ENCODE measurements around the gene OR7G3. TPM values are rescaled to one million over a fixed set of nuclear protein-coding genes. Genes with fewer than 3 reads are reported as not detected.

OR7G3 gene
- total RNA-seq, 1 donor from 2014 or later: not detected

DNA sequence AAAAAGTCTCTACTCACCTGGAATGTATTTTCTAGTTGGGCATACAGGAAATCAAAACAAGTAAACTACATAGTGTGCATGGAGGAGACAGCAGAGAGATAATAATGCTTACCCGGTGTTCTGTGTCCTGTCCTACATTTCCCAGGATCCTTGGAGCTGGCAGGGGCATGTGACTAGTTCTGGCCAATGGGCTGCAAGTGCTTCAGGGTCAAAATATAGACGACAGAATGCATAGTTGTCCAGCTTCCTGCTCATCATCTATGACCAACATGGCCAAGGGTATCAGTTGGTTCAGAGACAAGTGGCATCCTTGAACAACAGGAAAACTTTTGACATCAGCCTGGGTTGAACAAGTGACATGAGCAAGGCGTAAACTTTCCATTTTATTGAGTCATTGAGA lies 21.9 kb upstream of the OR7G3 start:
- Histone ChIP-seq H3K4me2 (ENCODE audit: low read length) (no peak overlapping the region), H3K79me2 (ENCODE audit: insufficient read depth, low read length) (peaks cover 96% of the 10 kb centered on the region), H3K9ac (ENCODE audit: low read length) (no peak overlapping the region), H3K27ac (ENCODE audit: low read depth, low read length) (no peak overlapping the region), H3K4me3 (ENCODE audit: insufficient read depth, low read depth, low read length) (no peak overlapping the region), H3K9me3 (ENCODE audit: insufficient read depth, low read depth, low read length) (peaks cover 17% of the 10 kb centered on the region), H3K36me3 (ENCODE audit: insufficient read depth, low read length) (peaks cover 5% of the 10 kb centered on the region), H4K20me1 (ENCODE audit: insufficient read depth, low read length) (peaks cover 74% of the 10 kb centered on the region), H3K4me1 (ENCODE audit: insufficient read depth, low read length) (no peaks in the 10 kb centered on the region), H3K27me3 (ENCODE audit: insufficient read depth, low read length) (no peaks in the 10 kb centered on the region), H2AFZ (ENCODE audit: low read depth, low read length) (no peak overlapping the region)
- Mint-ChIP-seq H3K9me3 (ENCODE audit: unreplicated experiment) (peaks cover 61% of the 10 kb centered on the region), H3K4me1 (ENCODE audit: low read depth, unreplicated experiment) (no peaks in the 10 kb centered on the region), H3K27ac (ENCODE audit: unreplicated experiment) (no peak overlapping the region), H3K36me3 (ENCODE audit: low read depth, unreplicated experiment) (peaks cover 52% of the 10 kb centered on the region), H3K4me3 (ENCODE audit: unreplicated experiment) (no peak overlapping the region), H3K27me3 (ENCODE audit: low read depth, unreplicated experiment) (no peaks in the 10 kb centered on the region)
- TF ChIP-seq, protein P1, sequence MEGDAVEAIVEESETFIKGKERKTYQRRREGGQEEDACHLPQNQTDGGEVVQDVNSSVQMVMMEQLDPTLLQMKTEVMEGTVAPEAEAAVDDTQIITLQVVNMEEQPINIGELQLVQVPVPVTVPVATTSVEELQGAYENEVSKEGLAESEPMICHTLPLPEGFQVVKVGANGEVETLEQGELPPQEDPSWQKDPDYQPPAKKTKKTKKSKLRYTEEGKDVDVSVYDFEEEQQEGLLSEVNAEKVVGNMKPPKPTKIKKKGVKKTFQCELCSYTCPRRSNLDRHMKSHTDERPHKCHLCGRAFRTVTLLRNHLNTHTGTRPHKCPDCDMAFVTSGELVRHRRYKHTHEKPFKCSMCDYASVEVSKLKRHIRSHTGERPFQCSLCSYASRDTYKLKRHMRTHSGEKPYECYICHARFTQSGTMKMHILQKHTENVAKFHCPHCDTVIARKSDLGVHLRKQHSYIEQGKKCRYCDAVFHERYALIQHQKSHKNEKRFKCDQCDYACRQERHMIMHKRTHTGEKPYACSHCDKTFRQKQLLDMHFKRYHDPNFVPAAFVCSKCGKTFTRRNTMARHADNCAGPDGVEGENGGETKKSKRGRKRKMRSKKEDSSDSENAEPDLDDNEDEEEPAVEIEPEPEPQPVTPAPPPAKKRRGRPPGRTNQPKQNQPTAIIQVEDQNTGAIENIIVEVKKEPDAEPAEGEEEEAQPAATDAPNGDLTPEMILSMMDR (IDR thresholded peaks at IDR 0.05; ENCODE audit: insufficient read depth, low read depth, low read length): no peak
- TF ChIP-seq EZH2 (IDR thresholded peaks at IDR 0.05; ENCODE audit: insufficient read depth, low read length): no peak
- DNase-seq (ENCODE audit: low read depth) (no peak), FAIRE-seq (no peak)

DNA sequence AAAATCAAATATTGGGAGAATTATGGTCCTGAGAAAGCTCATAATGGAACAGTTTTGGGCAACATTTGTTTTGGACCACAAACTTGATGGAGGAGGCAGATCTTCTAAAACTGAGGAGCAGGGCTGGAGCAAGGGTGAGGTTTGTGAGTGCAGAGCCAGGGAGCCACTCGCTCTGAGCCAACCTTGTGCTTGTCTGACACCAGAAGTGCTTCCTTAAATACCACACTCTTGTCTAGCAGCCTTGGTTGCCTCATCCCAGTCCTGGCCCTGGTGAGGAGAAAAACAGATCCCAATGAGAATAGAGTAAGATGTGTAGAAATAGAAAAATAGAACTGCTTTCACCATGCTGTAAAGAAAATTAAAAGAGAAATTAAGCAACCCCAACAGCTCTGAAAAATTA lies 20.1 kb upstream of the OR7G3 start:
- no peak overlapping the region for H3K9ac ChIP-seq (ENCODE audit: low read length)
- H2AFZ ChIP-seq (ENCODE audit: low read depth, low read length): no peak overlapping the region
- TF ChIP-seq, protein P1 (IDR thresholded peaks at IDR 0.05; ENCODE audit: insufficient read depth, low read depth, low read length): no peak
- TF ChIP-seq EZH2 (IDR thresholded peaks at IDR 0.05; ENCODE audit: insufficient read depth, low read length): no peak

DNA sequence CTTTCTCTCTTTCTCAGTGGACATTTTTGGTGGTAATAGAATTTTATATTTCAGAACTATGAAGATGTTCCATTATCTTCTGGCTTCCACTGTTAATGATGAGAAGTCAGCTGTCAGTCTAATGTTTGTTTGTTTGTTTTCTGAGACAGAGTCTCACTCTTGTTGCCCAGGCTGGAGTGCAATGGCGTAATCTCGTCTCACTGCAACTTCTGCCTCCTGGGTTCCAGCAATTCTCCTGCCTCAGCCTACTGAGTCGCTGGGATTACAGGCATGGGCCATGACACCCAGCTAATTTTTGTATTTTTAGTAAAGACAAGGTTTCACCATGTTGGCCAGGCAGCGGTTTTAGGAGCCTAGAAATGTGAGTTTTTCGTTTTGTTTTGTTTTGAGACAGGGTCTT lies 18.2 kb upstream of the OR7G3 start:
- H4K20me1 ChIP-seq (ENCODE audit: insufficient read depth, low read length): peaks cover 70% of the 10 kb centered on the region
- H3K27ac ChIP-seq (ENCODE audit: low read depth, low read length): no peak overlapping the region
- H3K79me2 ChIP-seq (ENCODE audit: insufficient read depth, low read length): peaks cover 96% of the 10 kb centered on the region
- H3K36me3 ChIP-seq (ENCODE audit: insufficient read depth, low read length): peaks cover 8% of the 10 kb centered on the region
- no peak overlapping the region for H3K9ac ChIP-seq (ENCODE audit: low read length)
- H2AFZ ChIP-seq (ENCODE audit: low read depth, low read length): no peak overlapping the region
- peaks cover 5% of the 10 kb centered on the region for H3K4me1 ChIP-seq (ENCODE audit: insufficient read depth, low read length)
- Mint-ChIP-seq H3K27ac (ENCODE audit: unreplicated experiment) (no peak overlapping the region), H3K4me1 (ENCODE audit: low read depth, unreplicated experiment) (no peaks in the 10 kb centered on the region), H3K9me3 (ENCODE audit: unreplicated experiment) (peaks cover 35% of the 10 kb centered on the region), H3K27me3 (ENCODE audit: low read depth, unreplicated experiment) (no peaks in the 10 kb centered on the region), H3K4me3 (ENCODE audit: unreplicated experiment) (no peak overlapping the region), H3K36me3 (ENCODE audit: low read depth, unreplicated experiment) (peaks cover 36% of the 10 kb centered on the region)
- TF ChIP-seq, protein P1 (IDR thresholded peaks at IDR 0.05; ENCODE audit: insufficient read depth, low read depth, low read length): no peak
- TF ChIP-seq EZH2 (IDR thresholded peaks at IDR 0.05; ENCODE audit: insufficient read depth, low read length): no peak
- H3K4me3 ChIP-seq (ENCODE audit: insufficient read depth, low read depth, low read length): no peak overlapping the region
- H3K27me3 ChIP-seq (ENCODE audit: insufficient read depth, low read length): no peaks in the 10 kb centered on the region
- H3K9me3 ChIP-seq (ENCODE audit: insufficient read depth, low read depth, low read length): peaks cover 3% of the 10 kb centered on the region
- no peak for DNase-seq (ENCODE audit: low read depth)
- no peak for FAIRE-seq
- H3K4me2 ChIP-seq (ENCODE audit: low read length): no peak overlapping the region

More for the DNA sequence above, 20.1 kb upstream of the OR7G3 start:
- H3K9me3 Mint-ChIP-seq (ENCODE audit: unreplicated experiment): peaks cover 47% of the 10 kb centered on the region
- Histone ChIP-seq H3K9me3 (ENCODE audit: insufficient read depth, low read depth, low read length) (peaks cover 3% of the 10 kb centered on the region), H3K4me2 (ENCODE audit: low read length) (no peak overlapping the region), H4K20me1 (ENCODE audit: insufficient read depth, low read length) (peaks cover 77% of the 10 kb centered on the region), H3K4me3 (ENCODE audit: insufficient read depth, low read depth, low read length) (no peak overlapping the region), H3K27me3 (ENCODE audit: insufficient read depth, low read length) (no peaks in the 10 kb centered on the region), H3K79me2 (ENCODE audit: insufficient read depth, low read length) (peaks cover 97% of the 10 kb centered on the region), H3K4me1 (ENCODE audit: insufficient read depth, low read length) (no peaks in the 10 kb centered on the region), H3K27ac (ENCODE audit: low read depth, low read length) (no peak overlapping the region), H3K36me3 (ENCODE audit: insufficient read depth, low read length) (peaks cover 8% of the 10 kb centered on the region)
- H3K36me3 Mint-ChIP-seq (ENCODE audit: low read depth, unreplicated experiment): peaks cover 45% of the 10 kb centered on the region
- DNase-seq (ENCODE audit: low read depth) (no peak), FAIRE-seq (no peak)
- H3K4me1 Mint-ChIP-seq (ENCODE audit: low read depth, unreplicated experiment): no peaks in the 10 kb centered on the region
- H3K27ac Mint-ChIP-seq (ENCODE audit: unreplicated experiment): no peak overlapping the region
- H3K27me3 Mint-ChIP-seq (ENCODE audit: low read depth, unreplicated experiment): no peaks in the 10 kb centered on the region
- no peak overlapping the region for H3K4me3 Mint-ChIP-seq (ENCODE audit: unreplicated experiment)

All from astrocyte (in vitro differentiated cells and primary cell).